Coronary artery (tissue), 2 donors: ENCODE data around the gene CAPN15.
A peak's percentile ranks its signal among the peaks of the same experiment; 100 is the strongest.
"Not testable (repeated sequence)": the region's sequence is repeated elsewhere in the genome, so short reads cannot be mapped to it uniquely, and the experiment has no call there.

ENCODE experiments used
- DNase-seq: peaks from one replicate; pipeline ENCODE4 v3.0.0-alpha.2; 2017; ENCODE audit warnings: low spot score
- H3K27ac ChIP-seq, 2 donors: fragments of 200-600 bp; sonication (generic); one replicate each; pipeline ENCODE4 v1.5.1; 2016 to 2019
- H3K4me3 ChIP-seq: fragments of 200-600 bp; sonication (generic); 2 replicates; pipeline ENCODE4 v1.5.1; 2016; ENCODE audit warnings: mild to moderate bottlenecking, moderate library complexity
- CTCF ChIP-seq: fragments of 200-600 bp; sonication (generic); IDR thresholded peaks from one replicate; pipeline ENCODE4 v1.5.1; 2019; ENCODE audit warnings: antibody characterized with exemption

CAPN15 gene

GRCh38 chr16:527015-527903 is at the start of gene CAPN15:
CAPN15 (plus strand) TSS chr16:527712; CDS start chr16:546839, 19,127 bp downstream.
- H3K27ac ChIP-seq: peak within 1 kb of the TSS; percentile 95 to 97
- TF ChIP-seq CTCF: no peak
- DNase-seq: peak; percentile 95
- peak within 1 kb of the TSS; percentile 74 for H3K4me3 ChIP-seq

- not testable (repeated sequence) for H3K27ac ChIP-seq, H3K4me3 ChIP-seq, DNase-seq
Measured at GRCh38 chr16:478287-478686, 49.2 kb upstream of the CAPN15 start.

DNA sequence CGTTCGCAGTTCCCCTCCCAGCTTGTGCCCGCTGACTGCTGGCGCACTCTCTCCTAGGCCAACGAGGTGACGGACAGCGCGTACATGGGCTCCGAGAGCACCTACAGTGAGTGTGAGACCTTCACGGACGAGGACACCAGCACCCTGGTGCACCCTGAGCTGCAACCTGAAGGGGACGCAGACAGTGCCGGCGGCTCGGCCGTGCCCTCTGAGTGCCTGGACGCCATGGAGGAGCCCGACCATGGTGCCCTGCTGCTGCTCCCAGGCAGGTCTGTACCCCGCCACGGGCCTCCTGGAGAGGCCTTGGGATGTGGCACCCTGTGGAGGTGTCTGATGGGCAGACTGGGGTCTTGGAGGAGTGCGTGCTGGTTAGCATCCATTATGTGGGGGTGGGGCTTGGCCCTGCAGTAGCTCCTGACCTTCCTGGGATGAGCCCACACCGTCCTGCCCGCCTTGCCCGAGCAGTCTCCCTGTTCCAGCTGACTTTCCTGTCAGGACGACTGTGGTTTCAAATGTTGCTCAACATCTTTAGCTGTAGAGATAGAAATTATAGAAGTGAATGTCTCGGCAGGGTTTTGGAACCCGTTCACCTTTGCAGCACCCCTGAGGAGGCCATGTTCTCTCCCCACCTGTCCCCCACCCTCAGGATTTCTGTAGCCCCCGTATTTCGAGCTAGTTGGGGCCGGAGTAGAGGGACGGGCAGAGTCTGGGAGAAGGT is 44.9 kb upstream of the CAPN15 start:
- no peak for TF ChIP-seq CTCF
- Histone ChIP-seq H3K27ac (no peak overlapping the region), H3K4me3 (no peak overlapping the region)
- DNase-seq: no peak

DNA sequence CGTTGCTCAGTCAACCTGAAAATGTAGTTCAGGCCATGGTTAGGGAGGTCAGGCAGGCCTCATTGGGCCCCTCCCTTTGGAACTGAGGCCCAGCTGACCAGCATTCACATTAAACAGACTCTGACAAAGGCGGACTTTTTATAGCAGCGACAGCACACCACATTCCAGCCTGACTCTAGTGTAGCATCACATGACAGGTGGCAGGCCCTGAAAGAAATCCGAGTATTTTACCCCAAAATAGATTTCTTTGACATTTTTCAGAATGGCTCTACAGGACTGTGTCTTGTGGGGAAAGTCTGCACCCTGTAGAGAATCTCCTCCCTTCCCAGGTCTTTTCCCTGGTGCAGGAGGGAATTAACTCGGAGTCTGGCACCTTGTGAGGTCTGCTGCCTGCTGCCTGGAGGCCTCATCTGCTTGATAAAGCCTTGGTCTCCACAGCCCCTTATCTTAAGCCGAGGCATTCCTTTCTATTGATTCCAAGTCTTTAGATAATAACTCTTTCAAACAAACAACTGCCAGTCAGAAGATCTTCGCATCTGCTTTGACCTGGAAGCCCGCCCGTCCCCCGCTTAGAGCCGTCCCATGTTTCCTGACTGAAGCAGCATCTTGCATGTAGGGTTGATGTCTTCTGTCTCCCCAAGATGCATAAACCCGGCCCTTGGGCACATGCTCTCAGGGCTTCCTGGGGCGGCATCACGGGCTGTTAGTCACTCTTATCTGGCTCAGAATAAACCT is 44.0 kb upstream of the CAPN15 start:
- Histone ChIP-seq H3K27ac (no peak overlapping the region), H3K4me3 (no peak overlapping the region)
- no peak for TF ChIP-seq CTCF
- no peak for DNase-seq

DNA sequence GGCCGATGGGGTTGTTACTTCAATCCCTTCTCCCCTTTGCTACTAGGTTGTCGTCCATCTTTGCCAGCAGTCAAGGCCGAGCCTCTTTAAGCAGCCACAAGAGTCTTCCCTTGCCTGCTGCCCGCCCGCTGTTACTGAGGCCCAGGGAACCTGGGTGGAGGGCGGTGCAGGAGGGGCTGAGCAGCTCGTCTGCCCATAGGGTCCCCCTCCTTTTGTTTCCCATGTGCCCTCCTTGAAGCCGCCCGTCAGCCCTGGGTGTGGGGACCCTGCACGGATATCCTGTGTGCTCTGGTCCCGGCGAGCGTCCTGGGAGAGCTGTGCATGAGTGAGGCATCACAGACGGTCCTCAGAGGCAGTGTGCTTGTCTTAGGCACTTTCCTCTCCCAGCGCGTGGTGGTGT is 37.9 kb upstream of the CAPN15 start:
- Histone ChIP-seq H3K4me3 (no peak overlapping the region), H3K27ac (no peak overlapping the region)
- no peak for DNase-seq
- TF ChIP-seq CTCF: no peak

DNA sequence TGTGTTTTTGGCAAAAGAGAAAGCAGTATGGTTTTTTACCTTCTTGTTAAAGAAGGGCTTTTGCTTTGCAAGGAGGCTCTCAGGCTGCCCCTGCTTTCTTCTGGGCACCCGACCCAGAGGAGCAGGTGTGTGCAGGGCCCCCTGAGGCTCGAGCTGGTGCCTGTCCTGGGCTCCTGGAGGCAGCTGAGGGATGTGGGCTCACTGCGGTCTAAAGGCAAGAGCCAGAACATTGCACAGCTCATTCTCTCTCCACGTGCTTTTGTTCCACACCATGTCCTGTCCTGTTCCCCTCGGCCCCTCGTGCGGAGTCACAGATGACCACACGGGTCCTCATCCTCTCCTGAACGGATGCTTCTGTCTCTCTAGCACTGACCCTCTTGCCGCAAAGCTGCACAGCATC is 36.7 kb upstream of the CAPN15 start:
- no peak for TF ChIP-seq CTCF
- no peak for DNase-seq
- Histone ChIP-seq H3K4me3 (no peak overlapping the region), H3K27ac (no peak overlapping the region)

- DNase-seq: no peak
- no peak overlapping the region for H3K27ac ChIP-seq
- no peak overlapping the region for H3K4me3 ChIP-seq
- no peak for TF ChIP-seq CTCF
Measured at GRCh38 chr16:491220-491919, 36.1 kb upstream of the CAPN15 start.
